C4-2B (cell line): Measurements from ENCODE around the gene CCR8.

Source experiments
- CTCF ChIP-seq: fragments of 450-650 bp; conservative IDR thresholded peaks from 2 replicates; pipeline ENCODE4 v1.5.1; 2017; ENCODE audit warnings: mild to moderate bottlenecking
- ZFX ChIP-seq: fragments of 450-650 bp; IDR thresholded peaks from 2 replicates; pipeline ENCODE4 v1.6.1; 2017

- TF ChIP-seq CTCF (no peak), ZFX (no peak)
These were observed 11.2 kb upstream of the CCR8 start for GRCh38 chr3:39318301-39318700.
